SK-N-SH treated with all-trans-retinoic acid at 6 μM for 48 hours (cell line): ENCODE results near the gene RNF215.

Source experiments
- ARNTL ChIP-seq: fragments of 450-650 bp; formaldehyde crosslinking; IDR thresholded peaks from 2 replicates; pipeline ENCODE4 v1.5.0; 2020; ENCODE audit warnings: low read depth, mild to moderate bottlenecking, moderate library complexity, borderline replicate concordance
- BACH2 ChIP-seq: fragments of 250-450 bp; sonication (Bioruptor Pico); IDR thresholded peaks from 2 replicates; pipeline ENCODE4 v1.9.0; 2021; ENCODE audit warnings: mild to moderate bottlenecking, borderline replicate concordance
- ESRRG ChIP-seq: fragments of 250-450 bp; sonication (Bioruptor Pico); IDR thresholded peaks from 2 replicates; pipeline ENCODE4 v1.6.1; 2021; ENCODE audit warnings: mild to moderate bottlenecking
- ISL1 ChIP-seq: fragments of 250-450 bp; sonication (Bioruptor Pico); IDR thresholded peaks from 2 replicates; pipeline ENCODE4 v2.1.2; 2022; ENCODE audit warnings: mild to moderate bottlenecking, moderate library complexity
- RARB ChIP-seq: fragments of 250-450 bp; sonication (Bioruptor Pico); IDR thresholded peaks from 2 replicates; pipeline ENCODE4 v1.8.0; 2021; ENCODE audit warnings: mild to moderate bottlenecking, moderate library complexity
- ZC3H10 ChIP-seq: fragments of 250-450 bp; sonication (Bioruptor Pico); IDR thresholded peaks from 2 replicates; pipeline ENCODE4 v1.5.1; 2021; ENCODE audit warnings: mild to moderate bottlenecking, moderate library complexity
- ZNF70 ChIP-seq: fragments of 450-650 bp; formaldehyde crosslinking; IDR thresholded peaks from 2 replicates; pipeline ENCODE4 v1.5.0; 2020; ENCODE audit warnings: mild to moderate bottlenecking, moderate library complexity
- TF ChIP-seq, protein P1 (sequence below): fragments of 250-450 bp; sonication (Bioruptor Pico); IDR thresholded peaks from 2 replicates; pipeline ENCODE4 v1.8.0; 2020; ENCODE audit warnings: mild to moderate bottlenecking, moderate library complexity, borderline replicate concordance
- TF ChIP-seq, protein P2 (sequence below): fragments of 250-450 bp; sonication (Bioruptor Pico); IDR thresholded peaks from 2 replicates; pipeline ENCODE4 v1.5.1; 2020; ENCODE audit warnings: low read depth, mild to moderate bottlenecking, moderate library complexity
- TF ChIP-seq, protein P3 (sequence below): fragments of 250-450 bp; sonication (Bioruptor Pico); IDR thresholded peaks from 2 replicates; pipeline ENCODE4 v1.8.0; 2021; ENCODE audit warnings: low read depth, mild to moderate bottlenecking, moderate library complexity, borderline replicate concordance
- TF ChIP-seq, protein P4 (sequence below): fragments of 250-450 bp; sonication (Bioruptor Pico); IDR thresholded peaks from 2 replicates; pipeline ENCODE4 v1.5.0; 2020; ENCODE audit warnings: mild to moderate bottlenecking, moderate library complexity

DNA sequence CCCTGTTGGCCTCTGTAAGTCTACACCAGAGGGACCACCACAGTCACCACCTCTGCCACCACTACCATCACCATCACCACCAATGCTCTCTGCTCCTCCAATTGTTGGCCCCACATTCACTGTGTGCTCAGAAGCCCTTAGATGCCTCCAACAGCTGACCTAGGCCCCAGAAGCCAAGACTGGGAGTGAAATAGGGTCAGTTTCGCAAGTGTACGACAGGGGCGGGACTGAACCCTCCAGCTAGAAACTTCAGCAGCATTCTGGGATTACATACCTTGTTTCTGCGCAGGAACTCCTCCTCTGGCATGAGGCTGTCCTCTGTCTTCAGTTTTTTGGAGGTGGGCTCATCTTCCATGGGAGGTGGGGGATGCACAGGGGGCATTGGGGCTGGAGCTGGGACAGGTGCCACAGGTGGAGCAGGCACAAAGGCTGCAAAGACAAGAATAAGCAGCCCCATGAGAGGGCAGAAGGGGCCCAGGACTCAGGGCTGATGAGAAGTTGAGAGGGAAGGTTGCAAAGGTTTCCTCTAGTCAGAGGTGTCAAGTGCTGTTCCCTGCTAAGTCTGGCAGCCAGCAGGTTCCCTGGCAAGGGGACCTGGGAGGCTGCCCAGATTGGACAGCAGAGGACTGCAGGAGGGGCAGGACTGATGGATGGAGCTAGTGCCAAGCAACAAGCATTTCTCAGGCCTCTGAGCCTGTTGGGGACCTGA, 50.3 kb downstream of the RNF215 start:
- TF ChIP-seq, protein P1, sequence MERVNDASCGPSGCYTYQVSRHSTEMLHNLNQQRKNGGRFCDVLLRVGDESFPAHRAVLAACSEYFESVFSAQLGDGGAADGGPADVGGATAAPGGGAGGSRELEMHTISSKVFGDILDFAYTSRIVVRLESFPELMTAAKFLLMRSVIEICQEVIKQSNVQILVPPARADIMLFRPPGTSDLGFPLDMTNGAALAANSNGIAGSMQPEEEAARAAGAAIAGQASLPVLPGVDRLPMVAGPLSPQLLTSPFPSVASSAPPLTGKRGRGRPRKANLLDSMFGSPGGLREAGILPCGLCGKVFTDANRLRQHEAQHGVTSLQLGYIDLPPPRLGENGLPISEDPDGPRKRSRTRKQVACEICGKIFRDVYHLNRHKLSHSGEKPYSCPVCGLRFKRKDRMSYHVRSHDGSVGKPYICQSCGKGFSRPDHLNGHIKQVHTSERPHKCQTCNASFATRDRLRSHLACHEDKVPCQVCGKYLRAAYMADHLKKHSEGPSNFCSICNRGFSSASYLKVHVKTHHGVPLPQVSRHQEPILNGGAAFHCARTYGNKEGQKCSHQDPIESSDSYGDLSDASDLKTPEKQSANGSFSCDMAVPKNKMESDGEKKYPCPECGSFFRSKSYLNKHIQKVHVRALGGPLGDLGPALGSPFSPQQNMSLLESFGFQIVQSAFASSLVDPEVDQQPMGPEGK: no peak
- TF ChIP-seq ESRRG (CRISPR knock-in tag) (no peak), ISL1 (CRISPR knock-in tag) (no peak), BACH2 (CRISPR knock-in tag) (no peak), ARNTL (CRISPR knock-in tag) (no peak), RARB (CRISPR knock-in tag) (no peak), ZNF70 (no peak), ZC3H10 (CRISPR knock-in tag) (no peak)
- TF ChIP-seq, protein P2, sequence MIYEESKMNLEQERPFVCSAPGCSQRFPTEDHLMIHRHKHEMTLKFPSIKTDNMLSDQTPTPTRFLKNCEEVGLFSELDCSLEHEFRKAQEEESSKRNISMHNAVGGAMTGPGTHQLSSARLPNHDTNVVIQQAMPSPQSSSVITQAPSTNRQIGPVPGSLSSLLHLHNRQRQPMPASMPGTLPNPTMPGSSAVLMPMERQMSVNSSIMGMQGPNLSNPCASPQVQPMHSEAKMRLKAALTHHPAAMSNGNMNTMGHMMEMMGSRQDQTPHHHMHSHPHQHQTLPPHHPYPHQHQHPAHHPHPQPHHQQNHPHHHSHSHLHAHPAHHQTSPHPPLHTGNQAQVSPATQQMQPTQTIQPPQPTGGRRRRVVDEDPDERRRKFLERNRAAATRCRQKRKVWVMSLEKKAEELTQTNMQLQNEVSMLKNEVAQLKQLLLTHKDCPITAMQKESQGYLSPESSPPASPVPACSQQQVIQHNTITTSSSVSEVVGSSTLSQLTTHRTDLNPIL: no peak
- TF ChIP-seq, protein P3, sequence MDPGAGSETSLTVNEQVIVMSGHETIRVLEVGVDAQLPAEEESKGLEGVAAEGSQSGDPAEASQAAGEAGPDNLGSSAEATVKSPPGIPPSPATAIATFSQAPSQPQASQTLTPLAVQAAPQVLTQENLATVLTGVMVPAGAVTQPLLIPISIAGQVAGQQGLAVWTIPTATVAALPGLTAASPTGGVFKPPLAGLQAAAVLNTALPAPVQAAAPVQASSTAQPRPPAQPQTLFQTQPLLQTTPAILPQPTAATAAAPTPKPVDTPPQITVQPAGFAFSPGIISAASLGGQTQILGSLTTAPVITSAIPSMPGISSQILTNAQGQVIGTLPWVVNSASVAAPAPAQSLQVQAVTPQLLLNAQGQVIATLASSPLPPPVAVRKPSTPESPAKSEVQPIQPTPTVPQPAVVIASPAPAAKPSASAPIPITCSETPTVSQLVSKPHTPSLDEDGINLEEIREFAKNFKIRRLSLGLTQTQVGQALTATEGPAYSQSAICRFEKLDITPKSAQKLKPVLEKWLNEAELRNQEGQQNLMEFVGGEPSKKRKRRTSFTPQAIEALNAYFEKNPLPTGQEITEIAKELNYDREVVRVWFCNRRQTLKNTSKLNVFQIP (CRISPR knock-in tag): no peak
- TF ChIP-seq, protein P4, sequence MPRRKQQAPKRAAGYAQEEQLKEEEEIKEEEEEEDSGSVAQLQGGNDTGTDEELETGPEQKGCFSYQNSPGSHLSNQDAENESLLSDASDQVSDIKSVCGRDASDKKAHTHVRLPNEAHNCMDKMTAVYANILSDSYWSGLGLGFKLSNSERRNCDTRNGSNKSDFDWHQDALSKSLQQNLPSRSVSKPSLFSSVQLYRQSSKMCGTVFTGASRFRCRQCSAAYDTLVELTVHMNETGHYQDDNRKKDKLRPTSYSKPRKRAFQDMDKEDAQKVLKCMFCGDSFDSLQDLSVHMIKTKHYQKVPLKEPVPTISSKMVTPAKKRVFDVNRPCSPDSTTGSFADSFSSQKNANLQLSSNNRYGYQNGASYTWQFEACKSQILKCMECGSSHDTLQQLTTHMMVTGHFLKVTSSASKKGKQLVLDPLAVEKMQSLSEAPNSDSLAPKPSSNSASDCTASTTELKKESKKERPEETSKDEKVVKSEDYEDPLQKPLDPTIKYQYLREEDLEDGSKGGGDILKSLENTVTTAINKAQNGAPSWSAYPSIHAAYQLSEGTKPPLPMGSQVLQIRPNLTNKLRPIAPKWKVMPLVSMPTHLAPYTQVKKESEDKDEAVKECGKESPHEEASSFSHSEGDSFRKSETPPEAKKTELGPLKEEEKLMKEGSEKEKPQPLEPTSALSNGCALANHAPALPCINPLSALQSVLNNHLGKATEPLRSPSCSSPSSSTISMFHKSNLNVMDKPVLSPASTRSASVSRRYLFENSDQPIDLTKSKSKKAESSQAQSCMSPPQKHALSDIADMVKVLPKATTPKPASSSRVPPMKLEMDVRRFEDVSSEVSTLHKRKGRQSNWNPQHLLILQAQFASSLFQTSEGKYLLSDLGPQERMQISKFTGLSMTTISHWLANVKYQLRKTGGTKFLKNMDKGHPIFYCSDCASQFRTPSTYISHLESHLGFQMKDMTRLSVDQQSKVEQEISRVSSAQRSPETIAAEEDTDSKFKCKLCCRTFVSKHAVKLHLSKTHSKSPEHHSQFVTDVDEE (CRISPR knock-in tag): no peak
